HG03521 (cell line): ENCODE results near the gene DNAJC1.
A peak's percentile ranks its signal among the peaks of the same experiment; 100 is the strongest.

Experiments
- ATAC-seq: cut with Tn5 transposase; IDR thresholded peaks from one replicate; pipeline ENCODE4 v1.9.1; 2021; ENCODE audit warnings: mild to moderate bottlenecking, moderate library complexity; ENCODE audit not compliant: unreplicated experiment

DNAJC1 gene

GRCh38 chr10:22006379-22006884 is 2.9 kb upstream of the DNAJC1 start:
- no peak for ATAC-seq

- ATAC-seq = no peak
Measured at GRCh38 chr10:22005763-22006162, 2.2 kb upstream of the DNAJC1 start.

- no peak for ATAC-seq
Measured at GRCh38 chr10:22003964-22004281, 393 bp upstream of the DNAJC1 start.

- ATAC-seq = peak; percentile 13
Measured at GRCh38 chr10:22002591-22003176, 846 bp downstream of the DNAJC1 start.

- no peak for ATAC-seq
Measured at GRCh38 chr10:21995557-21995956, 8.0 kb downstream of the DNAJC1 start.

- ATAC-seq = no peak
Measured at GRCh38 chr10:21993360-21994001, 10.0 kb downstream of the DNAJC1 start.

- ATAC-seq = no peak
Measured at GRCh38 chr10:21991785-21992184, 11.7 kb downstream of the DNAJC1 start.

- ATAC-seq = no peak
Measured at GRCh38 chr10:21990449-21990848, 13.1 kb downstream of the DNAJC1 start.

- peak; percentile 86 for ATAC-seq
Measured at GRCh38 chr10:21989453-21990154, 13.9 kb downstream of the DNAJC1 start.

GRCh38 chr10:21985541-21985940 is 18.0 kb downstream of the DNAJC1 start:
- no peak for ATAC-seq

GRCh38 chr10:21981118-21981517 is 22.4 kb downstream of the DNAJC1 start:
- no peak for ATAC-seq

GRCh38 chr10:21980691-21981090 is 22.8 kb downstream of the DNAJC1 start:
- ATAC-seq = no peak

GRCh38 chr10:21978191-21978862 is 25.2 kb downstream of the DNAJC1 start:
- ATAC-seq = no peak

- ATAC-seq = no peak
Measured at GRCh38 chr10:21976739-21977138, 26.8 kb downstream of the DNAJC1 start.

GRCh38 chr10:21976280-21976679 is 27.2 kb downstream of the DNAJC1 start:
- no peak for ATAC-seq

GRCh38 chr10:21975378-21975990 is 28.0 kb downstream of the DNAJC1 start:
- no peak for ATAC-seq

- no peak for ATAC-seq
Measured at GRCh38 chr10:21972584-21972983, 30.9 kb downstream of the DNAJC1 start.

- ATAC-seq = no peak
Measured at GRCh38 chr10:21969326-21970287, 33.9 kb downstream of the DNAJC1 start.

- ATAC-seq = no peak
Measured at GRCh38 chr10:21964983-21965665, 38.4 kb downstream of the DNAJC1 start.

GRCh38 chr10:21962358-21962757 is 41.2 kb downstream of the DNAJC1 start:
- no peak for ATAC-seq
